Fibroblast of mammary gland (primary cell): ENCODE results near the gene B4GALNT2.

Source experiments
- DNase-seq: peaks from one replicate; pipeline ENCODE4 v3.0.0-alpha.2; 2010; ENCODE audit warnings: low read depth
- H3K4me3 ChIP-seq: 2 replicates; pipeline ENCODE4 v1.5.1; 2011; ENCODE audit warnings: low read depth, mild to moderate bottlenecking, low read length, moderate library complexity; ENCODE audit not compliant: control insufficient read depth
- CTCF ChIP-seq: conservative IDR thresholded peaks from 2 replicates; pipeline ENCODE4 v1.5.1; 2011; ENCODE audit warnings: low read depth, low read length, inconsistent platforms; ENCODE audit not compliant: control insufficient read depth, insufficient read depth

Gene B4GALNT2

GRCh38 chr17:49107211-49107557 lies 25.4 kb upstream of the B4GALNT2 start:
- DNase-seq = no peak
- H3K4me3 ChIP-seq = no peak overlapping the region
- TF ChIP-seq CTCF = no peak

GRCh38 chr17:49108318-49108717 lies 24.3 kb upstream of the B4GALNT2 start:
- H3K4me3 ChIP-seq = no peak overlapping the region
- peak; percentile 43 for DNase-seq
- TF ChIP-seq CTCF = no peak

GRCh38 chr17:49110509-49110908 lies 22.1 kb upstream of the B4GALNT2 start:
- no peak overlapping the region for H3K4me3 ChIP-seq
- TF ChIP-seq CTCF = no peak
- no peak for DNase-seq

- H3K4me3 ChIP-seq = no peak overlapping the region
- TF ChIP-seq CTCF = no peak
- no peak for DNase-seq
Measured at GRCh38 chr17:49111934-49112333, 20.6 kb upstream of the B4GALNT2 start.

GRCh38 chr17:49112936-49113335 lies 19.6 kb upstream of the B4GALNT2 start:
- DNase-seq = no peak
- no peak for TF ChIP-seq CTCF
- no peak overlapping the region for H3K4me3 ChIP-seq

GRCh38 chr17:49114703-49115102 lies 17.9 kb upstream of the B4GALNT2 start:
- H3K4me3 ChIP-seq = no peak overlapping the region
- no peak for DNase-seq
- no peak for TF ChIP-seq CTCF

GRCh38 chr17:49117587-49118230 lies 14.9 kb upstream of the B4GALNT2 start:
- no peak for DNase-seq
- H3K4me3 ChIP-seq = no peak overlapping the region
- TF ChIP-seq CTCF = no peak
